Stimulated activated CD4-positive, alpha-beta T cell treated with anti-CD3 and anti-CD28 coated beads, Interleukin-1b, Interleukin-23, amount 100 ng/mL, for 4 hours (primary cell): ENCODE data around the gene TACC2.

Experiments used
- DNase-seq, 2 donors: peaks; one replicate each; pipeline ENCODE4 v3.0.0-alpha.2; 2020; ENCODE audit warnings: low read depth in 2 of 2

Gene TACC2

GRCh38 chr10:122296363-122297120 lies 307.6 kb downstream of the TACC2 start:
- DNase-seq: no peak

GRCh38 chr10:122297583-122297982 lies 308.6 kb downstream of the TACC2 start:
- DNase-seq: no peak

DNA sequence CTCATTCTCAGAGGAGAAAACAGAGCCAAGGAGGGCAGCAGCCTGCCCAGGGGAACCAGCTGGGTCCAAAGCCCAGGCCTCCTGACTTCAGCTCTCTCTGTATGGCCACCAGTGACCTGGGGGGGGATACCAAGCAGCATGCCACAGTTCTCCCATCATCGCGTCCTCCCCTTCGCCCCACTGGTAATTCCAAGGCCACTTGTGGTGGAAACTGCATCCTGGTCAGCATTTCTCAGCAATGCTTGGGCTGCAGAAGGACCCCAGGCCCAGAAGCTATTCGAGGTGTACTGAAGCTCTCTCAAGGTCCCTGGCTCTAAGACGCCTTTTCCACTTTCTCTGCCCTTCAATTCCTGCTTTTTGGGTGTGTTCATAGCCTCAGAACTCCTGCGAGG lies 309.2 kb downstream of the TACC2 start:
- no peak for DNase-seq

DNA sequence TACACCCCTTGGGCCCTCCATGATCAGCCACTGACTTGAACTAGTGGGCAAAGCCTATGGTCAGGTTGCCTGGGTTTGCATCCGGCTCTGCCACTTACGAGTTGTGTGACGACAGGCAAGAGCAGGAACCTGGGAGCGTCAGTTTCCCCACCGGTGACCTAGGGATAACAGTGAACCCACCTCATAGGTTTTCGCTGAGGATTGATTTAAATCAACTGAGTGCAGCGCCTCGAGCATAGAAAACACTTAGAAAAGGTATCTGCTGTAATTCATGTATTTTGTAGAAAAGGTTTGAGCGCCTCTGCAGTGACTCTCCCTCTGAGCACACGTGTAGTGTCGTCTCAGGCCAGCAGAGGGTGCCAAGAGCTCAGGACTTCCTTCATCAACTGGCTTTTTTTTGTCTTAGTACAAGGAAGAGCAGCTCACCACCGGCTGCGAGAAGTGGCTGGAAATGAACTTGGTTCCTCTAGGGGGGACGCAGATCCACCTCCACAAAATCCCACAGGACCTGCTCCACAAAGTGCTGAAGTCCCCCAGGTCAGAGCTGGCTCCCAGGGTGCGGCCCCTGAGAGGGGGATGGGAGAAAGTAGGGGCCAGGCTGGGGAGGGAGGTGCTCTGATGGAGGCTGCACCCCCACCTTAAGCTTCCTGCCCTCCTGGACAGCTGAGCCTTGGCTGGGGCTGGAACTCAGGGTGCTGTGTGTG lies 309.8 kb downstream of the TACC2 start:
- DNase-seq: peak; percentile 51

DNA sequence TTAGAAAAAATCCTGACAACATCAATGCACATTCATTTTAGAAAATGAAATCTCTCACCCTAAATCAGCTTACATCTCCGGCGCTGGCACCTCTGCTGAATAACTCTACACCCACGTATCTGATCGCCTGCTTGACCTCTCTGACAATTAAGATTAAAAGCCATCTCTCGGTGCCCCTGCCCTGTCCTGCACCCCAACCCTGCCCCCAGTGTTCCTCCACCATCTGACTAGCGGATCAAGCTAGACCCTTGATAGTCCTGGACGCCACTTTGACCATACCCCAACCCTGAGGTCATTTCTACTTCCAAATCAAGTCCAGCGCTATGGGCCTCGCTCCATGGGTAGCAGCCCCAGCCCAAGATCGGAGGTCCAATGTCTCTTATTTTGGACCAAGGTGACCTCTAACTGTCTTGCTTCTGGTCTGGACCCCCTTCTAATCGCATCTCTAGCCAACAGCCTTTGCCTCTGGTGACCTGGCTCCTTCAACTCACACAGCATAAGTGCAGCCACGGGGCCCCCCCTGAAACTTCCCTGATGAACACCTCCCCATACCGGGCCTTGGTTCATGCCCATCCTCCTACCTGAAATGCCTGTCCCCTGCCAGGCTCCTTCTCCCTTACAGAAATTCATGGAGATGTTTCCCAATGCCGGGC lies 310.6 kb downstream of the TACC2 start:
- no peak for DNase-seq

DNA sequence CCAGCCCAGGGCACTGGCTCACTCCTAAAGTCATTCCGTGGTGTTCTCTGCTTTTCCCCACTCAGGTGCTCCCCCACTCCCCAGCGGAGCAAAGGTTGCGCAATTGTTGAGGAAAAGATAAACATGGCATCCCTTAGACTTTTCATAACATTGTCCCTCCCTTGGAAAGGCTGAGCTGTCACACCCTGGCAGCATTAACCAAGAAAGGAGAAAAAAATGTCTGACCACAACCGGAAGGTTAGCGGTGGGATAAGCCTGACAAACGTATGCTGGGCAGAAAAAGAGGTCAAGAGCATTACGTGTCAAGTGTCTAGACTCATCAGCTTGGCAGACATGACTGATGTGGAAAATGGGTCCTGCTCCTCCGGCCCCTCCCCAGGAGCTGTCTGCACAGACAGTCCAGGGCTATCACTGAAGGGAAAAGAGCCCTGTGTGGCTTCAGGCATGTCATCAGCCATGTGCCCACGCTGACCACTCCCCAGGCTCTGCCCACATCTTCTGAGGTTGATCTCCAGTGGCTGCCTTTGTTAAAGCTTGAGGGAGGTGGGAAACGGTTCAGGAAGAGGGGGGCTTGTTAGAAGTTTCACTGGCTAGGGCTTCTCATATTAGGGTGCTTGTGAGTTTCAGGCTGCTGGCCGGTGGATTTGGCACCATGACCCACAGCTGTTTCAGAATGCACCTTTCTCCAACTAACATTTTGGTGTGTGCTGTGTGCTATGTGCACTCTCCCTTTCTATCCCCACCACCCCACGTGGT lies 312.3 kb downstream of the TACC2 start:
- DNase-seq: no peak

- no peak for DNase-seq
Measured at GRCh38 chr10:122301811-122302115, 312.8 kb downstream of the TACC2 start.

DNA sequence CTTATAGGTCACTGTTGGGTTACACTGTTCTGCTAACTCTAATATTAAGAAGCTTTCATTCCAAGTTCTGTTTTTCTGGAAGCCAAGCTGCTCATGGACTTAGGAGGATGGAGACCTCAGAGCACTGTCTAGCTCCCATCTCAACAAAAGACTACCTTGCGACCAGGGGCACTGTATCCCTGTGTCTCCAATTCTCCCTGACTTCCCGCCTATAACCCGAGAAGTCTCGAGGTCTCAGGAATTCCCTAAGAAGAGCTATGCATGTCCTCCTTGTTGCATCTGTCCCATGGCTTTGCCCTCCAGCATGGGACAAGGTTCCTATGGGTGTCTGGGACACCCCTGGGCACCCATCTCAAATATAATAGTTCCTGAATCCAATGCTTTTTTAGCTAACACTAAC lies 313.4 kb downstream of the TACC2 start:
- DNase-seq: no peak

- no peak for DNase-seq
Measured at GRCh38 chr10:122303271-122304053, 314.5 kb downstream of the TACC2 start.
